ENCODE measurements around the gene CSGALNACT2. TPM values are rescaled to one million over a fixed set of nuclear protein-coding genes. Genes with fewer than 3 reads are reported as not detected.

Gene CSGALNACT2
- total RNA-seq, 1 experiment from 2014 or later: 10.0 TPM

GRCh38 chr10:43158636-43159035 lies 20.4 kb downstream of the CSGALNACT2 start:
- Mint-ChIP-seq H3K9me3 (ENCODE audit: low read depth, unreplicated experiment) (no peaks in the 10 kb centered on the region), H3K36me3 (ENCODE audit: insufficient read depth, unreplicated experiment) (no peaks in the 10 kb centered on the region), H3K4me3 (ENCODE audit: low read depth, unreplicated experiment) (no peak overlapping the region), H3K27me3 (ENCODE audit: unreplicated experiment) (no peaks in the 10 kb centered on the region), H3K4me1 (ENCODE audit: low read depth, unreplicated experiment) (peaks cover 21% of the 10 kb centered on the region), H3K27ac (ENCODE audit: unreplicated experiment) (no peak overlapping the region)
- no TSS peak for BruUV-seq (replicated peaks)
- no peak for TF ChIP-seq CTCF (IDR thresholded peaks at IDR 0.05; ENCODE audit: unreplicated experiment)
- intact Hi-C loops (cut with micrococcal nuclease; ENCODE audit: unreplicated experiment): no loop called here
- CTCF ChIA-PET: no interaction called here
- no peak for DNase-seq

- DNase-seq: no peak
- Mint-ChIP-seq H3K9me3 (ENCODE audit: low read depth, unreplicated experiment) (no peaks in the 10 kb centered on the region), H3K27ac (ENCODE audit: unreplicated experiment) (no peak overlapping the region), H3K4me1 (ENCODE audit: low read depth, unreplicated experiment) (peaks cover 19% of the 10 kb centered on the region), H3K4me3 (ENCODE audit: low read depth, unreplicated experiment) (no peak overlapping the region), H3K36me3 (ENCODE audit: insufficient read depth, unreplicated experiment) (no peaks in the 10 kb centered on the region), H3K27me3 (ENCODE audit: unreplicated experiment) (no peaks in the 10 kb centered on the region)
- no TSS peak for BruUV-seq (replicated peaks)
- CTCF ChIA-PET: no interaction called here
- intact Hi-C loops (cut with micrococcal nuclease; ENCODE audit: unreplicated experiment): no loop called here
- no peak for TF ChIP-seq CTCF (IDR thresholded peaks at IDR 0.05; ENCODE audit: unreplicated experiment)
These were observed 22.0 kb downstream of the CSGALNACT2 start for GRCh38 chr10:43160046-43160920.

GRCh38 chr10:43160921-43161255 lies 22.6 kb downstream of the CSGALNACT2 start:
- BruUV-seq (replicated peaks): no TSS peak
- no peak for DNase-seq
- Mint-ChIP-seq H3K4me3 (ENCODE audit: low read depth, unreplicated experiment) (no peak overlapping the region), H3K9me3 (ENCODE audit: low read depth, unreplicated experiment) (no peaks in the 10 kb centered on the region), H3K36me3 (ENCODE audit: insufficient read depth, unreplicated experiment) (no peaks in the 10 kb centered on the region), H3K27me3 (ENCODE audit: unreplicated experiment) (no peaks in the 10 kb centered on the region), H3K4me1 (ENCODE audit: low read depth, unreplicated experiment) (peaks cover 13% of the 10 kb centered on the region), H3K27ac (ENCODE audit: unreplicated experiment) (no peak overlapping the region)
- CTCF ChIA-PET: no interaction called here
- intact Hi-C loops (cut with micrococcal nuclease; ENCODE audit: unreplicated experiment): no loop called here
- TF ChIP-seq CTCF (IDR thresholded peaks at IDR 0.05; ENCODE audit: unreplicated experiment): no peak

GRCh38 chr10:43162604-43163003 lies 24.4 kb downstream of the CSGALNACT2 start:
- TF ChIP-seq CTCF (IDR thresholded peaks at IDR 0.05; ENCODE audit: unreplicated experiment): no peak
- BruUV-seq (replicated peaks): no TSS peak

More at GRCh38 chr10:43162604-43163003, 24.4 kb downstream of the CSGALNACT2 start:
- CTCF ChIA-PET: no interaction called here
- DNase-seq: no peak
- intact Hi-C loops (cut with micrococcal nuclease; ENCODE audit: unreplicated experiment): no loop called here
- peaks cover 21% of the 10 kb centered on the region for H3K4me1 Mint-ChIP-seq (ENCODE audit: low read depth, unreplicated experiment)
- H3K4me3 Mint-ChIP-seq (ENCODE audit: low read depth, unreplicated experiment): no peak overlapping the region
- H3K27me3 Mint-ChIP-seq (ENCODE audit: unreplicated experiment): no peaks in the 10 kb centered on the region
- H3K36me3 Mint-ChIP-seq (ENCODE audit: insufficient read depth, unreplicated experiment): no peaks in the 10 kb centered on the region
- no peak overlapping the region for H3K27ac Mint-ChIP-seq (ENCODE audit: unreplicated experiment)
- no peaks in the 10 kb centered on the region for H3K9me3 Mint-ChIP-seq (ENCODE audit: low read depth, unreplicated experiment)
